BE2C (cell line): ENCODE measurements around the gene CLEC18B.
"Not testable (repeated sequence)": the region's sequence is repeated elsewhere in the genome, so short reads cannot be mapped to it uniquely, and the experiment has no call there.

ENCODE experiments used
- DNase-seq: peaks from one replicate; pipeline ENCODE4 v3.0.0-alpha.2; 2020
- H3K27me3 ChIP-seq: fragments of 250-450 bp; sonication (Bioruptor Pico); 2 replicates; pipeline ENCODE4 v1.5.1; 2020; ENCODE audit warnings: mild to moderate bottlenecking
- H3K36me3 ChIP-seq: fragments of 250-450 bp; sonication (Bioruptor Pico); 2 replicates; pipeline ENCODE4 v1.5.1; 2020; ENCODE audit warnings: mild to moderate bottlenecking
- H3K4me1 ChIP-seq: fragments of 250-450 bp; sonication (Bioruptor Pico); 2 replicates; pipeline ENCODE4 v1.5.1; 2020
- H3K4me3 ChIP-seq: 2 replicates; pipeline ENCODE4 v1.5.1; 2011; ENCODE audit warnings: low read depth, low read length
- H3K9me3 ChIP-seq: fragments of 250-450 bp; sonication (Bioruptor Pico); 2 replicates; pipeline ENCODE4 v1.5.1; 2020
- CTCF ChIP-seq: IDR thresholded peaks from 2 replicates; pipeline ENCODE4 v1.5.1; 2012; ENCODE audit warnings: mild to moderate bottlenecking, low read depth, low read length

The CLEC18B gene

DNA sequence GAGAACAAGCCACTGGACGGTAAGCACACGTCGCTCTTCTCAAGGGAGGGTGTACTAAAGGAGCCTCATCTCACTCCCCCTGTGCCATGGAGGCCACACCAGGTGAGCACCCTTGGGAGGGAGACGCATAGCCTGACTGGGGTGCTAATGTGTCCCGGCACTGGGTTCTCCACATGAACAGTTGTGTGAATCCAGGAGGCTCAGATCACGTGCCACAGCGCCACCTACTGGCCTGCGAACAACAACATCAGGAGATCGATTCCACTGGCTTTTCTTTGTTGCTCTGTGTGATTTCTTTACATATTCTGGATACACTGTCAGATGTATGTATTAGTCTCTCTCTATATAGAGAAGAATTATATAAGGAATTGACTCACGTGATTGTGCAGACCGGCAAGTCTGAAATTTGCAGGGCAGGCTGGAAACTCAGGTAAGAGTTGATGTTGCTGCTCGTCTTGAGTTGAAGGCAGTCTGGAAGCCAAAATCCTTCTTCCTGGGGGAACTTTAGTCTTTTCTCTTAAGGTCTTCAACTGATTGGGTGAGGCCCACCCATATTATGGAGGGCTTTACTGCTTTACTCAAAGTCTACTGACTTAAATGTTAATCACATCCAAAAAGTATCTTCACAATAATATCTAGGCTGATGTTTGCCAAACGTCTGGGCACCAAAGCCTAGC, 8.9 kb upstream of the CLEC18B start:
- H3K36me3 ChIP-seq, H3K9me3 ChIP-seq, H3K4me3 ChIP-seq, H3K27me3 ChIP-seq, H3K4me1 ChIP-seq: not testable (repeated sequence)
- TF ChIP-seq CTCF: peak; percentile 71
- peak; percentile 54 for DNase-seq

- not testable (repeated sequence) for DNase-seq, H3K27me3 ChIP-seq, H3K4me1 ChIP-seq, H3K4me3 ChIP-seq, H3K9me3 ChIP-seq, H3K36me3 ChIP-seq
Observed at GRCh38 chr16:74428493-74428892, 7.2 kb upstream of the CLEC18B start.

DNA sequence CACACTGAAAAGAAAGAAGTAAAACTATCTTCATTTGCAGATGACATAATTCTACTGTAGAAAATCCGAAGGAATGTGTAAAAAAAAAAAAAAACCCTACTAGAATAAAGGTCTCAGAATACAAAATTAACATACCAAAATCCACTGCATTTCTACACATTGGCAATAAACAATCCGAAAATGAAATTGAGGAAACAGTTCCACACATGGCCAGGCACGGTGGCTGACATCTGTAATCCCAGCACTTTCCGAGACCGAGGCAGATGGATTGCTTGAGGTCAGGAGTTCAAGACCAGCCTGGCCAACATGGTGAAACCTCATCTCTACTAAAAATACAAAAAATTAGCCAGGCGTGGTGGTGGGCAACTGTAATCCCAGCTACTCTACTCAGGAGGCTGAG, 4.5 kb upstream of the CLEC18B start:
- not testable (repeated sequence) for H3K4me1 ChIP-seq, H3K4me3 ChIP-seq, H3K9me3 ChIP-seq, H3K27me3 ChIP-seq, DNase-seq, H3K36me3 ChIP-seq

DNA sequence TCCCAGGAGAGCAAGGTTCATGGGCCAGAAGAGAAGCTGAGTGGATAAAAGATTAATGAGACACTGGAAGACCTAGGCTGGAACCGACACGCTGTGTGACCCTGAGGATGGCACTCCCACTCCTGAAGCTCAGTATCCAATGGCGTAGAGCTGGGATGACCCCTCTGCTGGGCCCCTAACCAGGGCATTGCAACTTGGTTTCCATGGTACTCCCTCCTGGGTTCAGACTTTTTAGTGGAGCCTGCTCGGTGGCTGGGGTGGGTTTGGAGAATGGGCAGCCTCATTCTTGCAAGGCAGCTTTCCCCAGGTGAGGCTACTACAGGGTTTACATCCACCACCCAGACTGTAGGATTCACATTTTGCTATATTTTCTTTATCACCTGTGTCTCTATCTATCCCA, 2.4 kb upstream of the CLEC18B start:
- not testable (repeated sequence) for DNase-seq, H3K36me3 ChIP-seq, H3K9me3 ChIP-seq, H3K27me3 ChIP-seq, H3K4me1 ChIP-seq, H3K4me3 ChIP-seq

DNA sequence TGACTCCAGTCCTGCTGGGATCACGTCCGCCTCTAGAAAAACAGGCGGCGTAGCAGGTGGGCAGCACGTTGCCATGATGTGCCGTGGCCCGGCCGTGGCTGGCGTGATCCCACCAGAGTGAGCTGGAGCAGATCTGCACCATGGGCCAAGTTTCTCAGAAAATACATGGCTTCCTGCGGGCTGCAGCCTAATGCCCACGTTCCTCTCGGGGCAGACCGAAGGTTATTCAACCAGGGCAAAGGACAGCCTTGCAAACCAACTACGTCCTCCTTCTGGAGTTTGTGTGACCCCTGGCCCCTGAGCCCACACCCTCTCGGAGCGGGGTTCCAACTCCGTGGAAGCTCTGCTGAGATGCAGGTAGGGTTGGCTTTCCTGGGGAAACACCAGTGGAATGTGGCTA, 808 bp upstream of the CLEC18B start:
- H3K27me3 ChIP-seq: not testable (repeated sequence)

GRCh38 chr16:74421482-74421785, 156 bp upstream of the CLEC18B start:
- H3K27me3 ChIP-seq, H3K4me1 ChIP-seq, H3K36me3 ChIP-seq, H3K4me3 ChIP-seq, H3K9me3 ChIP-seq, DNase-seq: not testable (repeated sequence)

More for the DNA sequence above, 808 bp upstream of the CLEC18B start:
- not testable (repeated sequence) for H3K9me3 ChIP-seq, DNase-seq, H3K4me1 ChIP-seq, H3K4me3 ChIP-seq, H3K36me3 ChIP-seq

DNA sequence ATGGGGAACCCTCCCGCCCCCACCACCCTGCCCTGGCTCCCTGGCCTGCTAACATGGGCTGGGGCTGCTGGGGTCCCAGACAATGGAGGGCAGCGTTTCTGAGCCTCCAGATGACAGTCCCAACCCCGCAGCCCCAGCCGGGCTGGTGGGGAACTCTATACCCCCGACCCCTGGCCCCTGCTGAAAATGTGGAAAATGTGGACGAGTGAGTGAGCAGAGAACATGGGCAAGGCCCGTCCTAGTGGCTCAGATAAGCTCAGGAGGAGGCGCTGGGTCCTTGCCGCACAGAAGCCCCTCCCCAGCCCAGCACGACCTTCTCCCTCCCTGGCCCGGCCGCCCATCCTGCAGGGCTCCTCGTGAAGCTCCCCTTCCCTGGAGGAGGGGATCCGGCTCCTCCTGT, 1.5 kb downstream of the CLEC18B start:
- H3K36me3 ChIP-seq, H3K4me3 ChIP-seq, H3K27me3 ChIP-seq, DNase-seq, H3K4me1 ChIP-seq, H3K9me3 ChIP-seq: not testable (repeated sequence)

DNA sequence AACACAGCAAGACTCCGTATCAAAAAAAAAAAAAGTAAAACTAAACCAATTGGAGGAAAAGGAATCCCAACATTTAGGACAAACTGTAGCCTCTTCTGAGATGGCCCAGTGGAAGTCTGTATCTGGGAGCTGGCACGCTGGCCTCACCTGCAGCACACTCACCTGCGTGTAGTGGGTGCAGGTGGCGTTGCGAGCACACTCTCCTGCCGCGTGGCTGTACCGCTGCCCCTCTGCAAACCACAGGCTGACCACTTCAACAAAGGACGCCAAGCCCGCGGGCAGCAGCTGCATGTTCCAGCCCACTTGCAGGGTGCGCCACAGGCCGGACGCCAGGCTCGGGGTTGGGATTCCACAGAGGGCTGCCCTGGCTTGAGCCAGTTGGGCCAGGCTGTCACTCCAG, 3.4 kb downstream of the CLEC18B start:
- not testable (repeated sequence) for H3K4me3 ChIP-seq, H3K9me3 ChIP-seq, H3K36me3 ChIP-seq, DNase-seq, H3K27me3 ChIP-seq, H3K4me1 ChIP-seq

DNA sequence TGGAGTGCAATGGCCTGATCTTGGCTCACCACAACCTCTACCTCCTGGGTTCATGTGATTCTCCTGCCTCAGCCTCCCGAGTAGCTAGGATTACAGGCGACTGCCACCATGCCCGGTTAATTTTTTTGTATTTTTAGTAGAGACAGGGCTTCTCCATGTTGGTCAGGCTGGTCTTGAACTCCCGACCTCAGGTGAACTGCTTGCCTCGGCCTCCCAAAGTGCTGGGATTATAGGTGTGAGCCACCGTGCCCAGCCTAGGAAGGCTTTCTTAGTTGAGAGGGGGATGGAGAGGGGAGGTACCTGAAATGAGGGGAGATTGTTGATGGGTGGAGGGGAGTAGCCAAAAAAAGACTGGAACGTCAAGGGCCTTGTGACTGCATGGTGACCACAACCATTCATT, 7.4 kb downstream of the CLEC18B start:
- H3K27me3 ChIP-seq, H3K36me3 ChIP-seq, H3K9me3 ChIP-seq, H3K4me3 ChIP-seq, DNase-seq, H3K4me1 ChIP-seq: not testable (repeated sequence)

GRCh38 chr16:74413485-74413884, 7.8 kb downstream of the CLEC18B start:
- H3K27me3 ChIP-seq, H3K36me3 ChIP-seq, H3K9me3 ChIP-seq, H3K4me1 ChIP-seq, H3K4me3 ChIP-seq, DNase-seq: not testable (repeated sequence)

DNA sequence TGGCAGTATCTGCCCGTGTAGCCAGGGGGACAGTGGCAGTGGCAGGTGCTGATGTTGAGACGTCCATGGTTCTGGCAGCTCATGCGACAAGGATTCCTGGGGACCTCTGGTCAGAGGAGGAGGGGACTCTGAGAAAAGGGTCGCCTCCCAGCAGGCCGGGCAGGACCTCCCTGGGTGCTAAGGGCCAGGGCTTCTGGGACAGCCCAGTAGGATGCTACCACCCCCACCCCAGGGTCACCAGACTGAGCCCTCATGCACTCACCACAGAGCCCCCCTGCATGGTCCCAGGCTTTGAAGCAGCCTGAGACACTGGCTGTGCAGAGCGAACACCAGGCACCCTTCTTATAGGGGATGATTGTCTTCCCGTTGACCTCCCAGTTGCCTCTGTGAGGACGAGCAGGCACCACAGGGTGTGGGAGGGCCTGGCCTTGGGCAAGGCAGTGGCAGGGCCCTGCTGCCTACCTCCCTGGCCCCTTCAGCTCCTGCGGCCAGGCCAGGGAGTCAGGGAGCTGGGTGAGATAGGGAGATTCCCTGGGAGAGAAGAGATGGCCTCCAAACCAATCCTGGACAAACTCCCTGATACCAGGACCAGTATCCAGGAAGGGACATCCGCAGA, 8.4 kb downstream of the CLEC18B start:
- H3K36me3 ChIP-seq, H3K4me1 ChIP-seq, DNase-seq, H3K4me3 ChIP-seq, H3K27me3 ChIP-seq, H3K9me3 ChIP-seq: not testable (repeated sequence)

GRCh38 chr16:74412138-74412774, 9.0 kb downstream of the CLEC18B start:
- H3K9me3 ChIP-seq, H3K36me3 ChIP-seq, H3K27me3 ChIP-seq, DNase-seq, H3K4me1 ChIP-seq, H3K4me3 ChIP-seq: not testable (repeated sequence)

DNA sequence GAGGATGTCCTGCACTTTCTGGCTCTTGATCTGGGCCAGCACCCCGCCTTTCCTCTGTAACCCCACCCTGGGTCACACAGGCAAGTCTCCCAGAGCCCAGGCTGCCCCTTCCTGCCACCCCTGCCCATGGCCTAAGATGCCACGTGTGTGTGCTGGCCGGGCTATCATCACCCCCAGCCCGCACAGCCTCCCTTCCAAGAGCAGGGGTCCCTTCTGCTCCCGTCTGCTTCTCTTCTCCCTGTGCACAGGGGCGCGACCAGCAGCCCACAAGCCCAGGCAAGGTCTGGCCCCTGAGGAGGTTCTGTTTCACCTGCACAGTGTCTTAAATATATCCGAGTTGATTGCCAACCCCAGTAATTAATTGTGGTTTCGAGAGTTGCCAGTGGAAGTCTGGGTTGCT, 10.3 kb downstream of the CLEC18B start:
- not testable (repeated sequence) for H3K4me1 ChIP-seq, H3K36me3 ChIP-seq, H3K9me3 ChIP-seq, H3K27me3 ChIP-seq, DNase-seq, H3K4me3 ChIP-seq

GRCh38 chr16:74410057-74410957, 11.0 kb downstream of the CLEC18B start:
- not testable (repeated sequence) for H3K27me3 ChIP-seq, H3K4me3 ChIP-seq, H3K36me3 ChIP-seq, DNase-seq, H3K4me1 ChIP-seq, H3K9me3 ChIP-seq
